Loucy (cell line): ENCODE results near the gene BSN.

Experiments
- H2AFZ ChIP-seq: fragments of 200-600 bp; sonication (generic); 2 replicates; pipeline ENCODE4 v1.6.0; 2016; ENCODE audit warnings: antibody characterized with exemption, mild to moderate bottlenecking, low read length, moderate library complexity
- H3F3A ChIP-seq: fragments of 200-600 bp; 2 replicates; pipeline ENCODE4 v1.6.0; 2016; ENCODE audit warnings: antibody characterized with exemption, low read depth, mild to moderate bottlenecking
- H3K27me3 ChIP-seq: fragments of 200-600 bp; sonication (generic); 2 replicates; pipeline ENCODE4 v1.6.1; 2014; ENCODE audit warnings: low read length, mild to moderate bottlenecking; ENCODE audit not compliant: insufficient read depth, poor library complexity, severe bottlenecking
- H3K36me3 ChIP-seq: fragments of 200-600 bp; sonication (generic); 2 replicates; pipeline ENCODE4 v1.6.1; 2016; ENCODE audit warnings: low read length; ENCODE audit not compliant: insufficient read depth
- H3K4me1 ChIP-seq: fragments of 200-600 bp; sonication (generic); 2 replicates; pipeline ENCODE4 v1.5.1; 2014; ENCODE audit warnings: low read length, mild to moderate bottlenecking; ENCODE audit not compliant: insufficient read depth, poor library complexity, severe bottlenecking
- H3K4me2 ChIP-seq: fragments of 200-600 bp; sonication (generic); 2 replicates; pipeline ENCODE4 v1.6.0; 2014; ENCODE audit warnings: antibody characterized with exemption, low read length, low read depth, mild to moderate bottlenecking; ENCODE audit not compliant: poor library complexity, severe bottlenecking
- H3K4me3 ChIP-seq: fragments of 200-600 bp; sonication (generic); 2 replicates; pipeline ENCODE4 v1.5.1; 2014; ENCODE audit warnings: low read length, mild to moderate bottlenecking, mixed read lengths; ENCODE audit not compliant: poor library complexity, severe bottlenecking
- H3K79me2 ChIP-seq: fragments of 200-600 bp; sonication (generic); 2 replicates; pipeline ENCODE4 v1.6.1; 2014; ENCODE audit warnings: low read length; ENCODE audit not compliant: insufficient read depth
- H3K9ac ChIP-seq: fragments of 200-600 bp; sonication (generic); 2 replicates; pipeline ENCODE4 v1.6.0; 2014; ENCODE audit warnings: mild to moderate bottlenecking, low read depth, low read length, moderate library complexity; ENCODE audit not compliant: poor library complexity, severe bottlenecking
- H3K9me2 ChIP-seq: fragments of 200-600 bp; sonication (generic); replicated peaks from 2 replicates; pipeline ENCODE4 v1.6.1; 2016; ENCODE audit warnings: low read depth, low read length, mixed read lengths
- H3K9me3 ChIP-seq: fragments of 200-600 bp; sonication (generic); 2 replicates; pipeline ENCODE4 v1.6.1; 2014; ENCODE audit warnings: mild to moderate bottlenecking, antibody characterized with exemption, low read length, low read depth; ENCODE audit not compliant: insufficient read depth
- H4K20me1 ChIP-seq: fragments of 200-600 bp; sonication (generic); 2 replicates; pipeline ENCODE4 v1.6.0; 2014; ENCODE audit warnings: antibody characterized with exemption, low read length, mild to moderate bottlenecking; ENCODE audit not compliant: insufficient read depth, poor library complexity, severe bottlenecking
- EZH2phosphoT487 ChIP-seq: fragments of 200-600 bp; IDR thresholded peaks from 2 replicates; pipeline ENCODE4 v1.6.1; 2018; ENCODE audit warnings: antibody characterized with exemption, mild to moderate bottlenecking, moderate library complexity, borderline replicate concordance
- TF ChIP-seq, protein P1 (sequence below): fragments of 200-600 bp; sonication (generic); conservative IDR thresholded peaks from 2 replicates; pipeline ENCODE4 v1.5.1; 2014; ENCODE audit warnings: mild to moderate bottlenecking, antibody characterized with exemption, low read length

Gene BSN

DNA sequence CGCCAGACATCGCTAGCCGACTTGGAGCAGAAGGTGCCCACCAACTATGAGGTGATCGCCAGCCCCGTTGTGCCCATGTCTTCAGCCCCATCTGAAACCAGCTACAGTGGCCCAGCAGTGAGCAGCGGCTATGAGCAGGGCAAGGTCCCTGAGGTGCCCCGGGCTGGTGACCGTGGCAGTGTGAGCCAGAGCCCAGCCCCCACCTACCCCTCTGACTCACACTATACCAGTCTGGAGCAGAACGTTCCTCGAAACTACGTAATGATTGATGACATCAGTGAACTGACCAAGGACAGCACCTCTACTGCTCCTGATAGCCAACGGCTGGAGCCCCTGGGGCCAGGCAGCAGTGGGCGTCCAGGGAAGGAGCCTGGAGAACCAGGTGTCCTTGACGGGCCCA is 107.0 kb downstream of the BSN start:
- H3K79me2 ChIP-seq: no peaks in the 10 kb centered on the region
- no peak overlapping the region for H3K4me2 ChIP-seq
- H3K4me3 ChIP-seq: no peak overlapping the region
- H3K9ac ChIP-seq: no peak overlapping the region
- no peaks in the 10 kb centered on the region for H3K9me3 ChIP-seq
- TF ChIP-seq, protein P1, sequence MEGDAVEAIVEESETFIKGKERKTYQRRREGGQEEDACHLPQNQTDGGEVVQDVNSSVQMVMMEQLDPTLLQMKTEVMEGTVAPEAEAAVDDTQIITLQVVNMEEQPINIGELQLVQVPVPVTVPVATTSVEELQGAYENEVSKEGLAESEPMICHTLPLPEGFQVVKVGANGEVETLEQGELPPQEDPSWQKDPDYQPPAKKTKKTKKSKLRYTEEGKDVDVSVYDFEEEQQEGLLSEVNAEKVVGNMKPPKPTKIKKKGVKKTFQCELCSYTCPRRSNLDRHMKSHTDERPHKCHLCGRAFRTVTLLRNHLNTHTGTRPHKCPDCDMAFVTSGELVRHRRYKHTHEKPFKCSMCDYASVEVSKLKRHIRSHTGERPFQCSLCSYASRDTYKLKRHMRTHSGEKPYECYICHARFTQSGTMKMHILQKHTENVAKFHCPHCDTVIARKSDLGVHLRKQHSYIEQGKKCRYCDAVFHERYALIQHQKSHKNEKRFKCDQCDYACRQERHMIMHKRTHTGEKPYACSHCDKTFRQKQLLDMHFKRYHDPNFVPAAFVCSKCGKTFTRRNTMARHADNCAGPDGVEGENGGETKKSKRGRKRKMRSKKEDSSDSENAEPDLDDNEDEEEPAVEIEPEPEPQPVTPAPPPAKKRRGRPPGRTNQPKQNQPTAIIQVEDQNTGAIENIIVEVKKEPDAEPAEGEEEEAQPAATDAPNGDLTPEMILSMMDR: no peak
- TF ChIP-seq EZH2phosphoT487: no peak
- H3F3A ChIP-seq: no peaks in the 10 kb centered on the region
- no peaks in the 10 kb centered on the region for H4K20me1 ChIP-seq
- no peaks in the 10 kb centered on the region for H3K9me2 ChIP-seq
- H3K4me1 ChIP-seq: peaks cover 17% of the 10 kb centered on the region
- no peaks in the 10 kb centered on the region for H3K27me3 ChIP-seq
- no peak overlapping the region for H2AFZ ChIP-seq
- no peaks in the 10 kb centered on the region for H3K36me3 ChIP-seq

- Histone ChIP-seq H3K4me3 (no peak overlapping the region), H3F3A (no peaks in the 10 kb centered on the region), H3K4me1 (peaks cover 17% of the 10 kb centered on the region), H4K20me1 (no peaks in the 10 kb centered on the region), H3K9me2 (no peaks in the 10 kb centered on the region), H3K4me2 (no peak overlapping the region), H3K36me3 (no peaks in the 10 kb centered on the region), H3K9me3 (no peaks in the 10 kb centered on the region), H2AFZ (no peak overlapping the region), H3K27me3 (no peaks in the 10 kb centered on the region), H3K9ac (no peak overlapping the region), H3K79me2 (no peaks in the 10 kb centered on the region)
- TF ChIP-seq EZH2phosphoT487: no peak
- TF ChIP-seq, protein P1: no peak
These were observed 107.7 kb downstream of the BSN start for GRCh38 chr3:49662021-49662420.

- Histone ChIP-seq H3K36me3 (no peaks in the 10 kb centered on the region), H3F3A (no peaks in the 10 kb centered on the region), H3K9me2 (no peaks in the 10 kb centered on the region), H3K4me3 (no peak overlapping the region), H3K9ac (no peak overlapping the region), H2AFZ (no peak overlapping the region), H3K4me2 (no peak overlapping the region), H4K20me1 (no peaks in the 10 kb centered on the region), H3K9me3 (no peaks in the 10 kb centered on the region), H3K79me2 (no peaks in the 10 kb centered on the region), H3K27me3 (no peaks in the 10 kb centered on the region), H3K4me1 (peaks cover 17% of the 10 kb centered on the region)
- no peak for TF ChIP-seq EZH2phosphoT487
- TF ChIP-seq, protein P1: no peak
These were observed 108.6 kb downstream of the BSN start for GRCh38 chr3:49662720-49663413.
